ENCODE measurements around the gene RNF138. TPM values are rescaled to one million over a fixed set of nuclear protein-coding genes. Genes with fewer than 3 reads are reported as not detected.

Gene RNF138
- total and polyA plus RNA-seq, 2 of the 13 experiments (the other 11 are each of a cell fraction or from before 2014, with no cell fraction given): 14.6 to 33.6 TPM

DNA sequence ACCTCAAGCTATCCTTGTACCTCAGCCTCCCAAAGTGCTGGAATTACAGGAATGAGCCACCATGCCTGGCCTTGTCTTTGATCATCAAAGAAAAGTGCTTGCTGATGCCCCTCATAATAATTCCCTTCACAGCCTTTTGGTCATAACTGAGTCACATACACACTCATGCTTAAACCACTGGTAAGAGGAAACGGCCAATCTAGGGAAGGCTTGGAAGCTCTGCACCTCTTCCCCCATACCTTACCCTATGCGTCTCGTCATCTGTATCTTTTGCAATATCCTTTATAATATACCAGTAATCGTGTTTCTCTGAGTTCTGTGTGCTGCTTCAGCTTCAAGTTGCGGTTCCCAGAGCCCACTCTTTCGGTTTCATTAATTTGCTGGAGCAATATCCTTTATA, 4.8 kb upstream of the RNF138 start (continued):
- no peak for TF ChIP-seq ZNF792 (CRISPR knock-in tag; IDR thresholded peaks at IDR 0.05)
- no peak for TF ChIP-seq ZNF768 (CRISPR knock-in tag; IDR thresholded peaks at IDR 0.05)
- TF ChIP-seq ZIK1 (CRISPR knock-in tag; IDR thresholded peaks at IDR 0.05; ENCODE audit: borderline replicate concordance, low read depth): no peak
- TF ChIP-seq, protein P1, sequence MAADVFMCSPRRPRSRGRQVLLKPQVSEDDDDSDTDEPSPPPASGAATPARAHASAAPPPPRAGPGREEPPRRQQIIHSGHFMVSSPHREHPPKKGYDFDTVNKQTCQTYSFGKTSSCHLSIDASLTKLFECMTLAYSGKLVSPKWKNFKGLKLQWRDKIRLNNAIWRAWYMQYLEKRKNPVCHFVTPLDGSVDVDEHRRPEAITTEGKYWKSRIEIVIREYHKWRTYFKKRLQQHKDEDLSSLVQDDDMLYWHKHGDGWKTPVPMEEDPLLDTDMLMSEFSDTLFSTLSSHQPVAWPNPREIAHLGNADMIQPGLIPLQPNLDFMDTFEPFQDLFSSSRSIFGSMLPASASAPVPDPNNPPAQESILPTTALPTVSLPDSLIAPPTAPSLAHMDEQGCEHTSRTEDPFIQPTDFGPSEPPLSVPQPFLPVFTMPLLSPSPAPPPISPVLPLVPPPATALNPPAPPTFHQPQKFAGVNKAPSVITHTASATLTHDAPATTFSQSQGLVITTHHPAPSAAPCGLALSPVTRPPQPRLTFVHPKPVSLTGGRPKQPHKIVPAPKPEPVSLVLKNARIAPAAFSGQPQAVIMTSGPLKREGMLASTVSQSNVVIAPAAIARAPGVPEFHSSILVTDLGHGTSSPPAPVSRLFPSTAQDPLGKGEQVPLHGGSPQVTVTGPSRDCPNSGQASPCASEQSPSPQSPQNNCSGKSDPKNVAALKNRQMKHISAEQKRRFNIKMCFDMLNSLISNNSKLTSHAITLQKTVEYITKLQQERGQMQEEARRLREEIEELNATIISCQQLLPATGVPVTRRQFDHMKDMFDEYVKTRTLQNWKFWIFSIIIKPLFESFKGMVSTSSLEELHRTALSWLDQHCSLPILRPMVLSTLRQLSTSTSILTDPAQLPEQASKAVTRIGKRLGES (CRISPR knock-in tag; IDR thresholded peaks at IDR 0.05; ENCODE audit: borderline replicate concordance): no peak
- TF ChIP-seq KDM1A (CRISPR knock-in tag; IDR thresholded peaks at IDR 0.05): no peak
- no peak for TF ChIP-seq ZNF678 (CRISPR knock-in tag; IDR thresholded peaks at IDR 0.05)
- no peak for TF ChIP-seq ZNF460 (CRISPR knock-in tag; IDR thresholded peaks at IDR 0.05; ENCODE audit: borderline replicate concordance)
- no peak for TF ChIP-seq NFATC3 (CRISPR knock-in tag; IDR thresholded peaks at IDR 0.05)
- TF ChIP-seq, protein P2, sequence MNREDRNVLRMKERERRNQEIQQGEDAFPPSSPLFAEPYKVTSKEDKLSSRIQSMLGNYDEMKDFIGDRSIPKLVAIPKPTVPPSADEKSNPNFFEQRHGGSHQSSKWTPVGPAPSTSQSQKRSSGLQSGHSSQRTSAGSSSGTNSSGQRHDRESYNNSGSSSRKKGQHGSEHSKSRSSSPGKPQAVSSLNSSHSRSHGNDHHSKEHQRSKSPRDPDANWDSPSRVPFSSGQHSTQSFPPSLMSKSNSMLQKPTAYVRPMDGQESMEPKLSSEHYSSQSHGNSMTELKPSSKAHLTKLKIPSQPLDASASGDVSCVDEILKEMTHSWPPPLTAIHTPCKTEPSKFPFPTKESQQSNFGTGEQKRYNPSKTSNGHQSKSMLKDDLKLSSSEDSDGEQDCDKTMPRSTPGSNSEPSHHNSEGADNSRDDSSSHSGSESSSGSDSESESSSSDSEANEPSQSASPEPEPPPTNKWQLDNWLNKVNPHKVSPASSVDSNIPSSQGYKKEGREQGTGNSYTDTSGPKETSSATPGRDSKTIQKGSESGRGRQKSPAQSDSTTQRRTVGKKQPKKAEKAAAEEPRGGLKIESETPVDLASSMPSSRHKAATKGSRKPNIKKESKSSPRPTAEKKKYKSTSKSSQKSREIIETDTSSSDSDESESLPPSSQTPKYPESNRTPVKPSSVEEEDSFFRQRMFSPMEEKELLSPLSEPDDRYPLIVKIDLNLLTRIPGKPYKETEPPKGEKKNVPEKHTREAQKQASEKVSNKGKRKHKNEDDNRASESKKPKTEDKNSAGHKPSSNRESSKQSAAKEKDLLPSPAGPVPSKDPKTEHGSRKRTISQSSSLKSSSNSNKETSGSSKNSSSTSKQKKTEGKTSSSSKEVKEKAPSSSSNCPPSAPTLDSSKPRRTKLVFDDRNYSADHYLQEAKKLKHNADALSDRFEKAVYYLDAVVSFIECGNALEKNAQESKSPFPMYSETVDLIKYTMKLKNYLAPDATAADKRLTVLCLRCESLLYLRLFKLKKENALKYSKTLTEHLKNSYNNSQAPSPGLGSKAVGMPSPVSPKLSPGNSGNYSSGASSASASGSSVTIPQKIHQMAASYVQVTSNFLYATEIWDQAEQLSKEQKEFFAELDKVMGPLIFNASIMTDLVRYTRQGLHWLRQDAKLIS (CRISPR knock-in tag; IDR thresholded peaks at IDR 0.05): no peak
- no peak for TF ChIP-seq ZNF7 (CRISPR knock-in tag; IDR thresholded peaks at IDR 0.05)
